Measurements from ENCODE around the gene PTPRZ1.

Gene PTPRZ1

DNA sequence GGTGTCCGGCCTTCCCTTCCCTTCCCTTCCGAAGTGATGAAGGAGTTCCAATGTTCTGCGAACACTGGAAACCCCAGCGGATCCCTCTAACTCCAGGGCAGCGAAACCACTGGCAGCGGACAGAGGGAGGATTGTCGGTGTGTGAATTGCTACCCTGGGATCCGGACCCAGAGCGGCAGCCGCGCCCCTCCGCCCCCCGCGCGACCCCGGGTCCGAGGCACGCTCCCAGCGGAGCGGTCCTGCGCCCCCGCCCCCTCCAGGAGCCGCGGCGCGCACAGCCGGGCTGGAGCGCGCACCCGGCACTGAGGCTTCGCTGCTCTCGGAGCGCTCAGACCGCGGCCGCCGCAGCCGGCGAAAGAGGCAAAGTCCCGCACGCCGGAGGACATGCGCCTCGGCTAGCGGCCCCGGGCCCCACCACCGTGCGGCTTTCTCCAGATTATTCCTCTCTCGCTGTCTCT is at the start of gene PTPRZ1:
Gene PTPRZ1, plus strand, starts transcription at position 331 of the 458 bp plus-strand sequence. CDS start 339 bp downstream, outside the sequence.
- no peak for DNase-seq (ENCODE audit: extremely low read depth in 1 of 2, low read depth in 1 of 2)

- DNase-seq (ENCODE audit: extremely low read depth in 1 of 2, low read depth in 1 of 2), result no peak
Observed at GRCh38 chr7:121824276-121824675, 48.7 kb upstream of the PTPRZ1 start.

DNA sequence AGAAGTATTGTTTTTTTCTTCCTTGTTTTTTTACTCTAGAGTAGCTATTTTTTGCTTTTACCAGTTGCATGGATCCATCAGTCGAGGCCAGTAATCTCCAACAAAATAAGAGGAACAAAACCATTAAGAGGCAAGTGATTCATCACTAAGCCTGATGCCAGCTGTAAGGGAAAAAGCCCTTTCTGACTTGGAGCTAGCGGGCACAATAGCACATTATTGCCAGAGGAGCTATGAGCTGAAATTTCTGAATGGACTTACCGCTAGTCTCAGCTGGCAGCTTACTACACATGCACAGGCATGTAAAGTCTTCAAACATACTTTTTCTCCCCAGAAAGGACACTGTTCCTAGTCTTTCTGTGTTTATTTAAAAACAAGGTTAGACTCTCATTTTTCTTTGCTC is 41.6 kb upstream of the PTPRZ1 start:
- DNase-seq (ENCODE audit: extremely low read depth in 1 of 2, low read depth in 1 of 2), result no peak

DNA sequence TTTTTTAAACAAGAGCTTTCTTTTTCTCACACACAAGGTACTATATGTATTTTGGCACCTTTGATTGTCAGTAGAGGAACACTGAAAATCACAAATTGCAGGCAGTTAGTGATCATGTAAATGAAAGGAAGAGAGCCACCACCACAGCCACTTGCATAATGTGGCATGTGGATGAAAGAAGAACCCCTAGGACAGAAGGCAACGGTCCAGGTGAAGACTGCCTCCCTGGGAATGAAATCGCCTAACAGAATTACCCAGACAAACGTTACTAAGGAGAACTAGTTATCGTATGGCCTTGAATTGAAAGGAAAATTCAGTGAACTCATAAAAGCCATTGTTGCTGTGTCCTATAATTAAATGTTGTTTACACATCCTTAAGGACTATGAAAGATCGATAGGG is 41.2 kb upstream of the PTPRZ1 start:
- no peak for DNase-seq (ENCODE audit: extremely low read depth in 1 of 2, low read depth in 1 of 2)

DNA sequence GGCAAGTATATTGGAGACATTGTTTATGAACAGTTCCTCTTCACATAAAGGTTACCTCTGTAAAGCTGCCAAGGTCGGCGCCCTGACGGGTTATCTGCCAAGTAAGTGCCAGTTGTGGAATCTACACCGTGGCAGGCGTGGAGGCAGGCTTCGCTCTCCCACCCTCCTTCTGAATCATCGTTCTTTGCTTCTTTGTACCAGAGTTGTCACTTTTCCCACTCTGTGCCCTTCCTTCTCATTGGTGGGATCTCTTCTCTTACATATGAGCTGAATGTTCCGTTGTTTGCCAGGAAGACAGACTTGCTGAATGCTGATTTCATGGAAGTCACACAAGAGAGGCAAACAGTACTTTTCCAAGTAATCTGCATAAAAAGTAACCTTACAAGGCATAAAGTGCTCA is 40.6 kb upstream of the PTPRZ1 start:
- no peak for DNase-seq (ENCODE audit: extremely low read depth in 1 of 2, low read depth in 1 of 2)

GRCh38 chr7:121833991-121834390 is 39.0 kb upstream of the PTPRZ1 start:
- no peak for DNase-seq (ENCODE audit: extremely low read depth in 1 of 2, low read depth in 1 of 2)

GRCh38 chr7:121837462-121837861 is 35.5 kb upstream of the PTPRZ1 start:
- DNase-seq (ENCODE audit: extremely low read depth in 1 of 2, low read depth in 1 of 2), result no peak

- DNase-seq (ENCODE audit: extremely low read depth in 1 of 2, low read depth in 1 of 2), result no peak
Observed at GRCh38 chr7:121847041-121847440, 25.9 kb upstream of the PTPRZ1 start.

DNA sequence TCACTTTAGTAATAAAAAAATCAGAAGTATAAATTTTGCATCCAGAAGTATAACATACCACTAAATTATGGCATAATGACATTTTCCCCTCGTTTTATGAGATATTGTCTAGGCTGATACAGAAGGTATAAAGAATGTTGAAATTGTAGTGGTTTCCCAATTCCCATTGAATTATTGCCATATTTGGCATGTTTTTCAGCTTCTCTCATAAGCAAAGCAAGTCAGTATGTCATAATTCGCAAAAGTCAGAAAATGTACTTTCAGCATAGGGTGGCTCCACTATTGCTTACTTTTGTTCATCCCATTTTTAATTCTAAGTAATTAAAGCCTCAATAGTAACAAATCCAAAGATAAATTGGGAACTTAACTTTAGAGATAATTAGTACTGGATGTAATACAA is 19.7 kb upstream of the PTPRZ1 start:
- DNase-seq (ENCODE audit: extremely low read depth in 1 of 2, low read depth in 1 of 2), result no peak

DNA sequence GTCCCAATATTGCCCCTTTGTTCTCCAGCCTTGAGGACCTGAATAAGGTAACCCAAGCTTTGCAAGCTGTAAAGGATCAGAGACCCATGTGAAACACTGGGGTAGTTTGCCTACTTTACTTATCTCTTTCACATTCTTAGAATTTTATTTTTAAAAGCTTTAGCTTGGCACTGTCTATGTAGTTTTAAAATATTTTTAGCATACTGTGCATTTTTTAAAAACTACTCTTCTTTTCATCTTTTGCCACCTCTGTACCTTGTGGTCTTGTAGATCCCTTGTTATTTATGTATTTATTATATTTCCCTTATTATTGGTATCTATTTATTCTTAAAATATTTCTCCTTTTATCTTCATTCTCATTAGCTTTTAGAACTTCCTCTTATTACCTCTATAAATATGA is 12.0 kb upstream of the PTPRZ1 start:
- DNase-seq (ENCODE audit: extremely low read depth in 1 of 2, low read depth in 1 of 2), result no peak

GRCh38 chr7:121862591-121862990 is 10.4 kb upstream of the PTPRZ1 start:
- no peak for DNase-seq (ENCODE audit: extremely low read depth in 1 of 2, low read depth in 1 of 2)

DNA sequence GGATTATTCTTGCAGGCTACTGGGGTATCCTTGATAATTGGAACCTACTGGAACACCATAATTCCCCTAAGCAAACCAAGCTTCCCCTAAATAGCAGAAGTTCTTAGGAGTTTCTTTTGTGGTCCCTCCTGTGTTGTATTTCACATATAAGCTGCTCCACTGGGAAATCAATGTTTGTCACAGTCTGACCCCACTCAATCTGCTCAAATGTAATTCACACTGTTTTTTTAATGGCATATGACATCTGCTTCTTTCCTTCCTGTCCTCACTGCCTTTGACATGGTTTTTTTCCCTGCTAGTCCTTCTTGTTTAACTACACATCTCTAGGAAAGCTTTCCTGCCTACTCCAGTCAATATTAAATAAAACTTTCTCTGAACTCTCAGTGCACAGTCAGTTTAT is 1.8 kb upstream of the PTPRZ1 start:
- DNase-seq (ENCODE audit: extremely low read depth in 1 of 2, low read depth in 1 of 2), result no peak

DNA sequence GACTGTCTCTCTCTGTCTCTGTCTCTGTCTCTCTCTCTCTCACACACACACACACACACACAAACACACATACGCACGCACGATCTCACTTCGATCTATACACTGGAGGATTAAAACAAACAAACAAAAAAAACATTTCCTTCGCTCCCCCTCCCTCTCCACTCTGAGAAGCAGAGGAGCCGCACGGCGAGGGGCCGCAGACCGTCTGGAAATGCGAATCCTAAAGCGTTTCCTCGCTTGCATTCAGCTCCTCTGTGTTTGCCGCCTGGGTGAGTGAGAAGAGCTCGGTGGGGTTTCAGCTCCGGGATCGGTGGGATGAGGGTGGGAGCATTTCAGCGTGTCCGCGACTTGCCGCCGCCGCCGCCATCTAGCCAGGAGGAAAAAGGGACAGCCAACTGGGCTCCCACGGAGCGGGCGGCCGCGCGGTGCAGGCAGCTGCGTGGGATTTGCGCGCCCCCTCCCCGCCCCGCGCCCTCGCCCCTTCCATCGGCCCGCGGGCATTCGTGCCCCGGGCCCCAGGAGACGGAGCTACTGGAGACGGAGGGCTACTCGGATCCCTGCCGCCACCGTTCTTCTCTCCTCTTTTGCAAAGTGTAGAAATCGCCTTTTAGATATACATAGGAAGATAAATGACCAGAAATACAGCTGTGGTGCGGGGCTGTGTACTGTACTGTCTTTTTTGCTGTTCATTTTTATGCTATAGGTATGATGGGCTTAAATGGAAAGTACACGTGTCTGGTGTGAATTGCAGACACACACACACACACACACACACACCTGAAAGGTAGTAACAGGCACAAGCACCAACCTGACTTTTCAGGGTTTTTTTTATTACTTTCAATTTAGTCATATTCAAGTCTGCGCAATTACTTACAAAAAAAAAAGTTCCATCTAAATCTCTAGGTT is 581 bp downstream of the PTPRZ1 start:
- DNase-seq (ENCODE audit: extremely low read depth in 1 of 2, low read depth in 1 of 2), result no peak

- DNase-seq (ENCODE audit: extremely low read depth in 1 of 2, low read depth in 1 of 2), result no peak
Observed at GRCh38 chr7:121874298-121874697, 1.3 kb downstream of the PTPRZ1 start.

DNA sequence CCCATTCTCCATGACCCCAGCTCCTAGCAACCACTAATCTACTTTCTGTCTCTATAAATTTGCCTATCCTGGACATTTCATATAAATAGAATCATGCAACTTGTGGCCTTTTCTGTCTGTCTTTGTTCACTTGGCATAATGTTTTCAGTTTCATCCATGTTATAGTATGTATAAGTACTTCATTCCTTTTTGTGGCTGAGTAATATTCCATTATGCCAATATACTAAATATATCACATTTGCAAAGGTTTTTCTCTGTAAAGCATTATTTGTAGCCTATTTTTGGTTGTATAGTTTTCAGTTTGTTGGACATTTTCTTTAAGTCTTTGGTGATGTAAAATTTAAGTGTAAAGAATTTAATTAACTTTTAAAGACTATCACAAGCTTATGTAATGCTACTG is 2.2 kb downstream of the PTPRZ1 start:
- DNase-seq (ENCODE audit: extremely low read depth in 1 of 2, low read depth in 1 of 2), result no peak

- no peak for DNase-seq (ENCODE audit: extremely low read depth in 1 of 2, low read depth in 1 of 2)
Observed at GRCh38 chr7:121876656-121877500, 3.9 kb downstream of the PTPRZ1 start.

- DNase-seq (ENCODE audit: extremely low read depth in 1 of 2, low read depth in 1 of 2), result no peak
Observed at GRCh38 chr7:121878918-121879464, 6.0 kb downstream of the PTPRZ1 start.

GRCh38 chr7:121879544-121879943 is 6.6 kb downstream of the PTPRZ1 start:
- DNase-seq (ENCODE audit: extremely low read depth in 1 of 2, low read depth in 1 of 2), result no peak

GRCh38 chr7:121882731-121883130 is 9.8 kb downstream of the PTPRZ1 start:
- DNase-seq (ENCODE audit: extremely low read depth in 1 of 2, low read depth in 1 of 2), result no peak

- no peak for DNase-seq (ENCODE audit: extremely low read depth in 1 of 2, low read depth in 1 of 2)
Observed at GRCh38 chr7:121885166-121885920, 12.4 kb downstream of the PTPRZ1 start.

GRCh38 chr7:121887634-121888033 is 14.7 kb downstream of the PTPRZ1 start:
- DNase-seq (ENCODE audit: extremely low read depth in 1 of 2, low read depth in 1 of 2), result no peak

Data from stimulated activated CD8-positive, alpha-beta memory T cell treated with anti-CD3 and anti-CD28 coated beads, Interleukin-7, amount 100 ng/mL, for 48 hours (primary cell).